NCI-H1930 (cell line): ENCODE data around the gene AKR1C2.
"Not testable (repeated sequence)": the region's sequence is repeated elsewhere in the genome, so short reads cannot be mapped to it uniquely, and the experiment has no call there.

Source experiments
- DNase-seq, 2 experiments: peaks; one replicate each; lab custom pipeline; 2025; lab: John Stamatoyannopoulos, UW

Gene AKR1C2

GRCh38 chr10:5023177-5023805, 19.6 kb upstream of the AKR1C2 start:
- no peak for DNase-seq

- DNase-seq: not testable (repeated sequence)
Measured at GRCh38 chr10:5021624-5022290, 18.1 kb upstream of the AKR1C2 start.

GRCh38 chr10:5019770-5020612, 16.3 kb upstream of the AKR1C2 start:
- not testable (repeated sequence) for DNase-seq

DNA sequence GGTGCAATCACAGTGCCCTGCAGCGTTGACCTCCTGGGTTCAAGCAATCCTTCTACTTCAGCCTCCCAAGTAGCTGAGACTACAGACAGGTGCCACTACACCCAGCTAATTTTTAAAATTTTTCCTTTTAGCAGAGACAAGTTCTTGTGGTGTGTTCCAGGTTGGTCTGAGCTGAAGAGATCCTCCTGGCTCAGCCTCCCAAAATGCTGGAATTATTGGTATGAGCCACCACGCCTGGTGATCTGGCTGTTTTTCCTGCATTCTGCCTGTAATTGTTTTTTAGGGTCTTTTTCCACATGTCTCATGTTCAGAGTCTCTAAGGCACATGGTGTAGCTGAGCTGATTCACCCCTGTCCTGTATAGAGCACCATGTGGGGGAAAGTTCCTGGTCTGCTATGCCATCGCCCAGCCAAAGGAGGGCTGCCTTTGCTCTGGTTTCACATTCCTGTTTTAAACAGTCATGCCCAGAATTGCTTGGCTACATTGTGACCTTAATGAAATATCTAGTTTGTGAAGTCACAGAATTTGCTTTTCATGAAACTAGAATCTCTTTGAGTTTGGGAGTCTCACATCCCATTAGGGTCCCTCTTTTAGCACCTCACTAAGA, 15.1 kb upstream of the AKR1C2 start:
- not testable (repeated sequence) for DNase-seq

DNA sequence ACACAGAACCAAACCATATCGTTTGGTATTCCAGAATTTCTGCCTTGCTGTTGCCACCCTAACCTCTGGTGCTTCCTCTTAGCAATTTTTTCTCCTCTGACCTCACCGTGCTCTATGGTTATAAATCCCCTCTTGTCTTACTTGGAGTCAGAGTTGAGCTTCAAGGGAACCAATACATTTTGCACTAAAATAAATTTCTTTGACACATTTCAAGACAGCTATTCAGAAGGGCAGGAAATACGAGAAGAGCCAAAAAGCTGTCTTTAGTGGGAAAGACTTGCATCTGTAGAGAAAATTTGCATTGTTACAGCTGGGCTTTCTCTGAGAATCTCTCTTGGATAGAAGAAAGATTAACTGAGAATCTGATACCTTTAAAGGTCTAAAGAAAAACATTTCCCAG, 14.5 kb upstream of the AKR1C2 start:
- no peak for DNase-seq

DNA sequence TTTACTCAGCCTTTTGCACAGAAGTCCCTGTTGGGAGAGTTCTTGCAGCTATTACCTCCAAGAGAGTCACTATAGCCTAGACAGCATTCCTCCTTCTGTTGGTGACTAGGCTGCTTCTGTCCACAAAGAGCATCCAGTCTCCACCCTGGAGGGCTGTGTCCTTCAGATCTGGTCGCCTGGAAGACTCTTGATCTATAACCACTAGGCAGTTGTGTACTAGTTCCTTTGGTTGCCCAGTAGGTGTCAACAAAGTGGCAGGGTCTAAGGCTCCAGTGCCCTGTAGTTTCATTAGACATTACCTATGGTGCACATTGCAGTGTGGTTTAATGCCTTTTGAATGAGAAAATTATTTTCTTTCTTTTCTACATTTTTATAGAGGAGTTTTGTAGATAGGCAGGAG, 11.3 kb upstream of the AKR1C2 start:
- DNase-seq: no peak

GRCh38 chr10:5014200-5014910, 10.7 kb upstream of the AKR1C2 start:
- not testable (repeated sequence) for DNase-seq

DNA sequence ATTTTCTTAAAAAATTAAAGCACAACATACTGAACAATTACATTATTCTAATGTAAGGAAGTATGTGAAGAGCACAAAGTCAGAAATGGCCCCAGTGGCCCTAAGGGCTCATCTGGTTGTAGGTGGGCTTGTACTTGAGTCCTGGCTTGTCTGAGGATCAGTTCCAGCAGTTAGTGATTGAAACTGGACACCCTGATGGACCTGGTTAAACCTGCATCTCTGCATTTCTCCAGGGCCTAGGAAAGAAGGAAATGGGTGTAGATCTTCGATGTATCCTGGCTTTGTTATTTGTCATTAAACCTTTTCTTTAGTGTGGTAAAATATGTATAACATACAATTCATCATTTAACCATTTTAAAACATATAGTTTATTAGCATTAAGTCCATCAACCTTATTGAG, 9.7 kb upstream of the AKR1C2 start:
- no peak for DNase-seq

- DNase-seq: no peak
Measured at GRCh38 chr10:5012595-5012994, 8.9 kb upstream of the AKR1C2 start.

DNA sequence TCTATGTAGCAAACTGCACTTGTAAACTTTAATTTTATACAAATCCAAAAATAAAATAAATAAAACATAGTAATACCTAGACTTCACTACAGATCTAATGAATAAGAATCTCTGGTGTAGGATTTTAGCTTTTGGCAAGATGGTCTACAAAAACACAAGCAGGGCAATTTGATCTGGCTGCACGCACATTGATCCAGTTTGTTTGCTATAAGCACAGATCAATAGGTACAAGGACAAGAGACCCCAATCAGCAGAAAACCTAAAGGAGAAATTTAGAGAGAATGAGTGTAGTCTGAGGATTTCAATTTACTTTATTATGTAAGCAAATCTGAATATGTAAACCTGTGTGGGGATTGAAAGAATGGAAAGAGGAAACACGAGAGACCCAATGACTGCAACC, 7.7 kb upstream of the AKR1C2 start:
- DNase-seq: not testable (repeated sequence)

DNA sequence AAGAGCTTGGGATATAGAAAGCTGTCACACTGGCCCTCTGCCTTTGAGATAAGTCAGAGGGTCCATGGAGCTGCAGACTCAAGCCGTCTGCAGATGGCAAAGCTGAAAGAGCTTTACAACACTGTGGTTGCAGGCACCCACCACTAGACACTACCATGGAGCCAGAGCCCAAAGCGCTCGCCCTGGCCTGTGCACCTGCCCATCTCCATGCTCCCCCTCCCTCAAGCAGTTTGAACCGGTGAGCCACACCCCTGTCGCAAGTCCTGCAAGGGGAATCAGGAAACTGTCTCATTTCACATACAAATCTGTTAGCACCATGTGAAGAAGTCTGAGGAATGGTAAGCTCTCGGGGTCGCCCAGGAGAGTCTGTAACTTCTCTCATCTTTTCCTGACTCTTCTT, 6.4 kb upstream of the AKR1C2 start:
- not testable (repeated sequence) for DNase-seq

DNA sequence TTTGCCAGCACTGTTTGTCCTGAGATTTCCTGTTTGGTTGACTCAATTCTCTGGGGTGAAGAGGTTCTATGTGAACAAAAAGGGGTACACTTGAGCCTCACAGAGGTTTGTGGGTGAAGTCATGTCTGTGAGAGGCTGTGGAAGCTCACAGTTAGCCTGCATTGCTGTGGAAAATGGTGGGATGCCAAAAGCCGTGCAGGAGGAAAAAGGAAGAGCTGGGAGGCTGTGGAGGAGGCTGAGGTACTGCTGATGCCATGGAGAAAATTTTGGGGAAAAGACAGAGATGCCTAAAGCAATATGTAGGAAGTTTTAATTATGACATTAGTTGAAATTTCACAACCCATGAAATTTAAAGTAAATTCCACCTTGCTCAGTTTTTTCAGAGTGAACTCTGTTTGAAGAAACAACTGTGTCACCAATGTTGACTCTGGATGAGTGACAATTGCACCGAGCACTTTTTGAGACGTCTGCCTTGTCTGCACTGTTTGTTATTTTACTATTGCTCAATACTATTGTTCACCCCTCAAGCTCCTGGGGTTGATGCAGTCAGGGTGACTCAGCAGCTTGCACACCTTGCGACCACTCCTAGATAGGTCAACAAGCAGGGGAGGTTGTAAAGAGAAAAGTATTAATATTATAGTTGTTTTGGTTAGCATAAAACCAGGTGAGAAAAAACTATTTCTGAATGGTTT, 5.3 kb upstream of the AKR1C2 start:
- not testable (repeated sequence) for DNase-seq

DNA sequence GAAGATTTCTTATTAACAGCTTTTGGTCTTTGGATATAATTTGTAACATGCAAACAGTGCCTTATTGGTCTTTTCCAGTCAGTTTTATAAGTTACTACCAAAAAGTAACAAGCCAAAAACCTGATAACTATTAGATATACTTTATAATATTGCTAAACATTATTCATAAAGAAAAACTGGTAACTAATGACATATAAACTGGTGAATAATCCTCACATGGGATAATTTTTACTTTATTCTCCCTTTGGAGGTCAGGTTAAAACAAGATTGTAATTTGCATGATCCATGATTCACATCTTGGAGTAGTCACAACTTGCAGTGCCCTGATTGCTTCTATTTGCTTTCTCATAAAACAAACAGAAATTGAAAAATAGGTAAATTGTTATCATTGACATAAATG, 844 bp upstream of the AKR1C2 start:
- DNase-seq: not testable (repeated sequence)

GRCh38 chr10:5004030-5004385, 351 bp upstream of the AKR1C2 start:
- DNase-seq: not testable (repeated sequence)

DNA sequence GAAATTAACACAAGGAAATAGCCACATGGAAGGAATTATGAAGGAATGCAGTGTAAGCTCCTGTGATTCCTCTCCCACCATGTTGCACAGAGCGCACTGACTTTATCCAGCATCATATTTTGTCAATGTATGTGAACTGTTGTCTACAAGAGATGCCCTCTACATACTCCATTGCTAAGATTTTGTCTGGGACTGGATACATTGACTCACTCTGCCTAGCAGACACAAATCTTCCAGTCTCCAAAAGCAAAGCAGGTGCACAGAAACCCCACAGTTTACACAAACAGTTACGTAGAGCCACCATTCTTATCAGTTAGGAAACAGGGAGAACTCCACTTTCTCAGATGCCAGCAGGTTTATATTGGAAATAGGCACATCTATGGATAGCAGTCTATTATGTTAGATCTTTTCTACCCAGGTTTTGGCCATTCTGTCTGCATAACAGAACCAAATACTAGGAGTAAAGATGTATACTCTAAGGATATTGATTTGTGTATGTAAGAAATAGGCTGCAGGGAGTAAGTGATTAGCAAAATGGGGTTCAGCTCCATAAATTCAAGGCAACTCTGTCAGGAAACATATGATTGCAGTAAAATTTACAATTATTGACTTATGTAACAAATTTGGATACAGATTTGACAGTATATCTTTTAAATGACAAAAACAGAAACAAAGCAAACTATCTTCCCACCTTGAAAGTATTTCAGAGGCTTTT, 1.5 kb downstream of the AKR1C2 start:
- DNase-seq: no peak

DNA sequence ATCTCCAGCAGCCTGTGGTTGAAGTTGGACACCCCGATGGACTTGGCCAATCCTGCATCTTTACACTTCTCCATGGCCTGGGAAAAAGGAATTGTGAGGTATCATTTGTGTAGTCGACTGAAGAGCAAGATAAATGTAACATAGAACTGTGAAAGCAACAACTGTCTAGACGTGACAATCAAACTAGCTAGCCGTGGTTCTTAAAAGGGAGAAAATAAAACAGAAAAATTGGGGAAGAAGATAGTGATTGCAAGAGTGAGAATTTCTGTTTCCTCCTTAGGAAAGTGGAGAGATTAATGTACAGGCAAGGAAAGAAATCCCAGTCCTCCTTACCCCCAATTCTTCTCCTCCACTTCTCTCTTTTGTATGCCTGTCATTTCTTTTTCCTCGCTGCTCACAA, 5.0 kb downstream of the AKR1C2 start:
- no peak for DNase-seq

DNA sequence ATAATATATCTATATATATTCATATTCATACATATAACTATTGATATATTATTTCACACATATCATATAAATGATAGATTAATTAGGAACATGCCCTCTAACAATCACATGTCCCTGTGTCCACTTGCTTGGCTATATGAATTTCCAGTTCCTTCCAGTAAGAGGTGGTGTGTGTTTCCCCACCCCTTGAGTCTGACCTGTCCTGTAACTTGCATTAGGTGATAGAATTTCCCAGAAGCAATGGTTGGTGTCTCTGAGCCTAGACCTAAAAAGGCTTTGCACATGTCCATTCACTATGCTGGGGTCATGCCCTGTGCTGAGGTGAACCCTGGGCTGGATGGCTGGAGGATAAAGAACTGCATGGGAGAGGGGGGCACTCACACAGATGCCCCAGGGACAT, 9.4 kb downstream of the AKR1C2 start:
- not testable (repeated sequence) for DNase-seq

- not testable (repeated sequence) for DNase-seq
Measured at GRCh38 chr10:4992564-4992963, 11.1 kb downstream of the AKR1C2 start.

GRCh38 chr10:4991463-4991862, 12.2 kb downstream of the AKR1C2 start:
- DNase-seq: not testable (repeated sequence)

DNA sequence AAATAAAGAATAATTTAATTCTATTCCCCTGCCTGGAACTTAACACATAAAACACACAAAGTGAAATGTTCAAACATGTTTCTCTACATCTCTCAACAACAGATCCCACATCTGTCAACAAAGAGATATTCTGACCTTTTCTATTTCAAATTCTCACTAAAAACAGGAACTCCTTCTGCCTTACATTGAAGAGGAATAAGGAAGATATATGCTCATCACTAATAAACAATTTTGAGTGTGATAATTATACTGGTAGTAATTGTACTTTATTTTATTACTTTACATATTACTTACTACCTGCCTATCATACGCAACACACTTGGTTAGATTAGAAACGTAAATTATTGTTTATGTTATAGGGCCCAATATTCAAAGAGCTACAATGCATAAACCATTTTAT, 13.4 kb downstream of the AKR1C2 start:
- DNase-seq: no peak
